Measurements from ENCODE around the gene CDH23. TPM values are rescaled to one million over a fixed set of nuclear protein-coding genes. Genes with fewer than 3 reads are reported as not detected.

The CDH23 gene
- total and polyA plus RNA-seq, 2 donors from 2014 or later = 1.1 to 6.4 TPM

DNA sequence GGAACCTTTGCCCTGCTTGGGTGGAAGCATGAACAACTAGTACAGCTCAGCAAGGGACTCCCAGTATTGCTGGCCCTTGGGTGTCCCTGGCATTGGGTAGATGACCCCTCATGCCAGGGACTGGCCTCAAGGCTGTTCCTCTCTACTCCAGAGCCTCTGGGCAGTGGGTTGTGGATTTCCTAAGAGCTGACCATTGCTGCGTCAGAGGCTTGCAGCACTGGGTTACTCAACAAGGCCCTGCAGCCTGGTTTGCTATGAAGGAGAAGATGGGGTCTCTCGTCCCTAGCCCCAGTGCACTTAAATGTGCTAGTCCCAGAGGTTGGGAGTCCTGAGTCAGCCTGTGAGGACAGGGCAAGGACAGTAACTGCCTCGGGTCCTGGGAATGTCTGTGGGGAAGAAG, 374.1 kb downstream of the CDH23 start:
- FAIRE-seq (no peak), DNase-seq (peak in 1 of 5 donors; percentile 62)
- TF ChIP-seq CTCF (IDR thresholded peaks at IDR 0.05; ENCODE audit: borderline replicate concordance, extremely low read depth, insufficient read depth) = no peak
- Histone ChIP-seq H3K36me3 (ENCODE audit: control insufficient read depth in 2 of 3, insufficient read depth in 3 of 3, low read length in 3 of 3) (no peaks in the 10 kb centered on the region), H3K9me3 (ENCODE audit: control insufficient read depth in 2 of 3, insufficient read depth in 1 of 3, low read length in 3 of 3) (no peaks in the 10 kb centered on the region), H3K4me1 (ENCODE audit: control insufficient read depth in 2 of 3, insufficient read depth in 2 of 3, low read depth in 1 of 3, low read length in 3 of 3) (peaks cover 0 to 67% (median 21%) of the 10 kb centered on the region in 3 donors), H3K9ac (ENCODE audit: low read length in 3 of 3) (peak overlapping the region in 1 of 3 donors; percentile 81), H3K27me3 (ENCODE audit: control insufficient read depth, insufficient read depth, low read length) (no peaks in the 10 kb centered on the region), H3K4me3 (ENCODE audit: low read length in 3 of 3) (peak overlapping the region in 1 of 3 donors; percentile 13), H3K27ac (ENCODE audit: low read depth in 2 of 2, low read length in 2 of 2) (peak overlapping the region in 1 of 2 donors; percentile 59)
- intact Hi-C loops (cut with DNase I) = no loop called here

- Histone ChIP-seq H3K4me1 (ENCODE audit: control insufficient read depth in 2 of 3, insufficient read depth in 2 of 3, low read depth in 1 of 3, low read length in 3 of 3) (peaks cover 0 to 65% (median 21%) of the 10 kb centered on the region in 3 donors), H3K9ac (ENCODE audit: low read length in 3 of 3) (peak overlapping the region in 1 of 3 donors; percentile 81), H3K4me3 (ENCODE audit: low read length in 3 of 3) (peak overlapping the region in 2 of 3 donors; percentile 3 to 66), H3K9me3 (ENCODE audit: control insufficient read depth in 2 of 3, insufficient read depth in 1 of 3, low read length in 3 of 3) (no peaks in the 10 kb centered on the region), H3K27me3 (ENCODE audit: control insufficient read depth, insufficient read depth, low read length) (no peaks in the 10 kb centered on the region), H3K27ac (ENCODE audit: low read depth in 2 of 2, low read length in 2 of 2) (peak overlapping the region in 1 of 2 donors; percentile 59), H3K36me3 (ENCODE audit: control insufficient read depth in 2 of 3, insufficient read depth in 3 of 3, low read length in 3 of 3) (no peaks in the 10 kb centered on the region)
- FAIRE-seq = no peak
- intact Hi-C loops (cut with DNase I) = no loop called here
- no peak for TF ChIP-seq CTCF (IDR thresholded peaks at IDR 0.05; ENCODE audit: borderline replicate concordance, extremely low read depth, insufficient read depth)
- DNase-seq = peak in 1 of 5 donors; percentile 48
Measured at GRCh38 chr10:71771204-71771603, 374.5 kb downstream of the CDH23 start.

DNA sequence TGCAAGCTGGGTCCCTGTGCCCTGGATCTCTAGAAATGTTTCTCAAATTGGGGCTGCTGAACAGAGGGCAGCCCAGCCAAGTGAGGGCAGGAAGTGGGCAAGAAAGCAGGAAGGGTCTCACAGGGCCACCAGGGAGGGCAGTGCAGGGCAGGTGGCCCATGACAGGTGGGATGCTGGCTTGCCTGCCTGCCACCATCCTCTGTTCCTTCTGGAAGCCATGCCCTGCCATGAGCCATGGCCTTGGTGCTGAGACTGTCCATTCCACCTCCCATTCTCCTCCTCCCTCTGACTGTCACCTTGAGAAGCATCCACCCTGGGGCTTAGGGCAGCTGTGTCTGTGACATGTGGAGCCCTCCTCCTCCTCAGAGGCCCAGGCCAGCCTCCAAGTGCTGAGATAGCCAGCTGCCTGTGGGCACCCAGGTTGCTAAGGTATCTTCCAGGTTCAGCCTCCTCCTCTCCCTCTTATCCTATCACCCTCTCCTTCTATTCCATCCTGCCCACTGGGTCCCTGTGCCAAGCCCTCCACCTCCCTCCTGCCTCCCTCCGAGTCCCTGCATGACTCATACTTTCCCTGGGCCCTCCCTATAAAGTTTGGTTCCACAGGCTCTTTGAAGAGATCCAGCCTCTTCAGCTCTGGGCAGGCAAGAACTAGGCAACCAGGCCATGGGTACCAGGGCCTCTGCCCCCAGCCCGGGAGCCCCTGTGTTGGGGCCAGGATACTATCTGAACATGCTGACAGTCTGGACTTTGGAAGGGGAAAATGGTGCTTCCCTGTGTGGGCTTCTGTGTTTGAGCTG, 375.3 kb downstream of the CDH23 start:
- peaks cover 0 to 58% (median 13%) of the 10 kb centered on the region in 3 donors for H3K4me1 ChIP-seq (ENCODE audit: control insufficient read depth in 2 of 3, insufficient read depth in 2 of 3, low read depth in 1 of 3, low read length in 3 of 3)
- H3K27me3 ChIP-seq (ENCODE audit: control insufficient read depth, insufficient read depth, low read length) = no peaks in the 10 kb centered on the region
- H3K9me3 ChIP-seq (ENCODE audit: control insufficient read depth in 2 of 3, insufficient read depth in 1 of 3, low read length in 3 of 3) = no peaks in the 10 kb centered on the region
- peak overlapping the region in 2 of 3 donors; percentile 53 to 66 for H3K4me3 ChIP-seq (ENCODE audit: low read length in 3 of 3)
- H3K27ac ChIP-seq (ENCODE audit: low read depth in 2 of 2, low read length in 2 of 2) = peak overlapping the region; percentile 59 to 79
- DNase-seq = peak in 1 of 5 donors; percentile 85
- TF ChIP-seq CTCF (IDR thresholded peaks at IDR 0.05; ENCODE audit: borderline replicate concordance, extremely low read depth, insufficient read depth) = no peak
- no peaks in the 10 kb centered on the region for H3K36me3 ChIP-seq (ENCODE audit: control insufficient read depth in 2 of 3, insufficient read depth in 3 of 3, low read length in 3 of 3)
- peak overlapping the region in 2 of 3 donors; percentile 37 to 81 for H3K9ac ChIP-seq (ENCODE audit: low read length in 3 of 3)
- intact Hi-C loops (cut with DNase I) = no loop called here
- no peak for FAIRE-seq

Measured in kidney (tissue), 14 donors.